SH-SY5Y (cell line): ENCODE data around the gene CHRNA4.

Experiments
- GATA2 ChIP-seq: IDR thresholded peaks from 2 replicates; pipeline ENCODE4 v1.6.1; 2011; ENCODE audit warnings: mild to moderate bottlenecking, low read depth, low read length
- GATA3 ChIP-seq: IDR thresholded peaks from 2 replicates; pipeline ENCODE4 v1.6.1; 2011; ENCODE audit warnings: low read depth, mild to moderate bottlenecking, low read length, moderate library complexity

GRCh38 chr20:63396300-63396699 is 35.2 kb upstream of the CHRNA4 start:
- TF ChIP-seq GATA2 (no peak), GATA3 (no peak)
